Colonic mucosa (tissue), 4 donors: ENCODE results near the gene SEC22A. TPM values are rescaled to one million over a fixed set of nuclear protein-coding genes. Genes with fewer than 3 reads are reported as not detected.

ENCODE experiments used
- DNase-seq: peaks from one replicate; pipeline ENCODE4 v3.0.0-alpha.2; 2020
- H3K27ac ChIP-seq: fragments of 200-600 bp; one replicate; pipeline ENCODE4 v1.8.0; 2021
- H3K27me3 ChIP-seq: fragments of 200-600 bp; one replicate; pipeline ENCODE4 v1.8.0; 2021
- H3K36me3 ChIP-seq: fragments of 200-600 bp; one replicate; pipeline ENCODE4 v1.8.0; 2021
- H3K4me1 ChIP-seq: fragments of 200-600 bp; one replicate; pipeline ENCODE4 v1.8.0; 2021; ENCODE audit warnings: mild to moderate bottlenecking
- H3K4me3 ChIP-seq: fragments of 200-600 bp; one replicate; pipeline ENCODE4 v1.8.0; 2021
- H3K9ac ChIP-seq, 2 donors: one replicate each; pipeline ENCODE4 v1.7.0; 2013; ENCODE audit warnings: control low read depth in 2 of 2, low read depth in 2 of 2, low read length in 2 of 2
- H3K9me3 ChIP-seq: fragments of 200-600 bp; one replicate; pipeline ENCODE4 v1.8.0; 2021
- intact Hi-C: fragments of 100-400 bp; cut with DNase I; formaldehyde crosslinking; loops from one replicate; pipeline ENCODE4 v1.14.1; 2022
- total RNA-seq, 2 donors: library from RNA; stranded (reverse); fragmentation: NEBNext Ultra II Directional in 1 of 2; extraction: Animal tissue kit (Norgen Biotek cat#: 25700) in 1 of 2; gene quantifications; one replicate each; pipeline ENCODE4 v1.2.1, GENCODE V29; 2021
- TF ChIP-seq, protein P1 (sequence below): fragments of 200-600 bp; IDR thresholded peaks from one replicate; pipeline ENCODE4 v1.8.0; 2022; ENCODE audit warnings: antibody characterized with exemption, mild to moderate bottlenecking
- donor health status: healthy.
- donor health status: DM: no; HTN: no; CAD: no.
- donor health status: DM: no; HTN: no; CAD: no.

SEC22A gene
- total RNA-seq, 2 donors from 2014 or later, result 15.6 to 18.7 TPM

GRCh38 chr3:123256256-123256655, 54.5 kb downstream of the SEC22A start:
- Histone ChIP-seq H3K36me3 (no peaks in the 10 kb centered on the region), H3K27me3 (no peaks in the 10 kb centered on the region), H3K9me3 (no peaks in the 10 kb centered on the region), H3K27ac (no peak overlapping the region), H3K9ac (no peak overlapping the region), H3K4me3 (no peak overlapping the region), H3K4me1 (no peaks in the 10 kb centered on the region)
- DNase-seq, result no peak
- TF ChIP-seq, protein P1, sequence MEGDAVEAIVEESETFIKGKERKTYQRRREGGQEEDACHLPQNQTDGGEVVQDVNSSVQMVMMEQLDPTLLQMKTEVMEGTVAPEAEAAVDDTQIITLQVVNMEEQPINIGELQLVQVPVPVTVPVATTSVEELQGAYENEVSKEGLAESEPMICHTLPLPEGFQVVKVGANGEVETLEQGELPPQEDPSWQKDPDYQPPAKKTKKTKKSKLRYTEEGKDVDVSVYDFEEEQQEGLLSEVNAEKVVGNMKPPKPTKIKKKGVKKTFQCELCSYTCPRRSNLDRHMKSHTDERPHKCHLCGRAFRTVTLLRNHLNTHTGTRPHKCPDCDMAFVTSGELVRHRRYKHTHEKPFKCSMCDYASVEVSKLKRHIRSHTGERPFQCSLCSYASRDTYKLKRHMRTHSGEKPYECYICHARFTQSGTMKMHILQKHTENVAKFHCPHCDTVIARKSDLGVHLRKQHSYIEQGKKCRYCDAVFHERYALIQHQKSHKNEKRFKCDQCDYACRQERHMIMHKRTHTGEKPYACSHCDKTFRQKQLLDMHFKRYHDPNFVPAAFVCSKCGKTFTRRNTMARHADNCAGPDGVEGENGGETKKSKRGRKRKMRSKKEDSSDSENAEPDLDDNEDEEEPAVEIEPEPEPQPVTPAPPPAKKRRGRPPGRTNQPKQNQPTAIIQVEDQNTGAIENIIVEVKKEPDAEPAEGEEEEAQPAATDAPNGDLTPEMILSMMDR, result no peak
- intact Hi-C loops, result loop anchor here (10.0 kb wide), 1 partner anchor 311 kb away; no protein-coding TSS in a partner anchor

GRCh38 chr3:123258359-123258758, 56.6 kb downstream of the SEC22A start:
- no peak for DNase-seq
- TF ChIP-seq, protein P1, result no peak
- Histone ChIP-seq H3K4me1 (no peaks in the 10 kb centered on the region), H3K4me3 (no peak overlapping the region), H3K36me3 (no peaks in the 10 kb centered on the region), H3K9ac (no peak overlapping the region), H3K27ac (no peak overlapping the region), H3K9me3 (no peaks in the 10 kb centered on the region), H3K27me3 (no peaks in the 10 kb centered on the region)
- intact Hi-C loops, result loop anchor here (10.0 kb wide), 1 partner anchor 314 kb away; no protein-coding TSS in a partner anchor

GRCh38 chr3:123258811-123259420, 57.2 kb downstream of the SEC22A start:
- no peaks in the 10 kb centered on the region for H3K4me1 ChIP-seq
- H3K27me3 ChIP-seq, result no peaks in the 10 kb centered on the region
- intact Hi-C loops, result loop anchor here (10.0 kb wide), 1 partner anchor 314 kb away; no protein-coding TSS in a partner anchor
- no peak for DNase-seq
- no peak overlapping the region for H3K9ac ChIP-seq
- H3K9me3 ChIP-seq, result no peaks in the 10 kb centered on the region
- H3K4me3 ChIP-seq, result no peak overlapping the region
- no peak overlapping the region for H3K27ac ChIP-seq
- H3K36me3 ChIP-seq, result no peaks in the 10 kb centered on the region
- TF ChIP-seq, protein P1, result peak; percentile 47

DNA sequence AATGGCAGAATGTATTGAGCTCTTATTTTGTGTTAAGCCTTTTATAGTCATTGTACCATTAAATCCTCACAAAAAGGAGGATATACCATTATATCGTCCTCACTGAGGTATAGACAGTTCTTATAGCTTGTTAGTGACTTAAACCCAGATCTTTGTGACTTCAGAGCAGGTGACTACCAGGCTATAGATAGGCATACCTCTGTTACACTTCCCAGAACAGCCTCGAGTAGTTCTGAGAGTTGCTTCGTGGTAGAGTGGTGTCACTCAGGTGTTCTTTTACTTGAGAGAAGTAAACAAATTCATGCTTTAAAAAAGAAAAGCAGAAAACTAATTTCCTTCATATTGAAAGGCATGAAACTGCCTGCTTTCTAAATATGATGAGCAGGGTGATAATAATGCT, 59.9 kb downstream of the SEC22A start:
- no peak overlapping the region for H3K9ac ChIP-seq
- no peak overlapping the region for H3K4me3 ChIP-seq
- H3K4me1 ChIP-seq, result no peaks in the 10 kb centered on the region
- no peaks in the 10 kb centered on the region for H3K36me3 ChIP-seq
- H3K9me3 ChIP-seq, result no peaks in the 10 kb centered on the region
- no peaks in the 10 kb centered on the region for H3K27me3 ChIP-seq
- no peak for DNase-seq
- intact Hi-C loops, result no loop called here
- TF ChIP-seq, protein P1, result no peak
- H3K27ac ChIP-seq, result no peak overlapping the region

DNA sequence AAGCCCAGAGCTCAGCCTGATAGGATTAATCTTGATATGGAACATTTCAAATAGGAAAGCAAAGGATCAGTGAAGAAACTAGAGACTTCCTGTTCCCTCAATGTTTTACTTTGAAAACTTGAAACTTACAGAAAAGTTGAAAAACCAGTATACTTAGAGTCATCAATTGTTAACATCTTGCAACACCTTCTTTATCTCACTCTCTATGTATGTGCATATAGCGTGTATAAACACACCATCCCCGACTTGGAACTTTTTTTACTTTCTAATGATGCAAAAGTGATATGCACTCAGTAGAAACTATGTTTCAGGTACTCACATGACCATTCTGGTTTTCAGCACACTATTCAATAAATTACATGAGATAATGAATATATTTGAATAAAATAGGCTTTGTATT, 60.5 kb downstream of the SEC22A start:
- no peak overlapping the region for H3K27ac ChIP-seq
- H3K4me1 ChIP-seq, result no peaks in the 10 kb centered on the region
- no peak for DNase-seq
- TF ChIP-seq, protein P1, result no peak
- no peaks in the 10 kb centered on the region for H3K36me3 ChIP-seq
- H3K9me3 ChIP-seq, result no peaks in the 10 kb centered on the region
- H3K9ac ChIP-seq, result no peak overlapping the region
- intact Hi-C loops, result no loop called here
- no peaks in the 10 kb centered on the region for H3K27me3 ChIP-seq
- H3K4me3 ChIP-seq, result no peak overlapping the region
